Fibroblast of lung (primary cell): Measurements from ENCODE around the gene ISY1. TPM values are rescaled to one million over a fixed set of nuclear protein-coding genes. Genes with fewer than 3 reads are reported as not detected.

Source experiments
- DNase-seq, 2 donors: peaks; one replicate each; pipeline versions ENCODE4 v3.0.0 to v3.0.0-alpha.2; 2010; ENCODE audit warnings: low read depth in 2 of 2
- H2AFZ ChIP-seq: 2 replicates; pipeline ENCODE4 v1.5.1; 2012; ENCODE audit warnings: low read length, control low read depth, inconsistent platforms
- H3K27ac ChIP-seq: 2 replicates; pipeline ENCODE4 v1.5.1; 2011; ENCODE audit warnings: low read length, control low read depth; ENCODE audit not compliant: insufficient read depth
- H3K27me3 ChIP-seq: 2 replicates; pipeline ENCODE4 v1.5.1; 2011; ENCODE audit warnings: mild to moderate bottlenecking, low read length; ENCODE audit not compliant: control insufficient read depth, insufficient read depth
- H3K36me3 ChIP-seq: 2 replicates; pipeline ENCODE4 v1.5.1; 2011; ENCODE audit warnings: low read length; ENCODE audit not compliant: control insufficient read depth, insufficient read depth
- H3K4me1 ChIP-seq: 2 replicates; pipeline ENCODE4 v1.5.1; 2011; ENCODE audit warnings: low read length; ENCODE audit not compliant: control insufficient read depth, insufficient read depth; ENCODE audit errors: extremely low read depth
- H3K4me2 ChIP-seq: 2 replicates; pipeline ENCODE4 v1.5.1; 2011; ENCODE audit warnings: low read length, control low read depth; ENCODE audit not compliant: insufficient read depth; ENCODE audit errors: extremely low read depth
- H3K4me3 ChIP-seq, 4 experiments: fragments of 200-600 bp in 1 of 4; sonication (generic) in 1 of 4; replicated peaks in 1 of 4; 2 replicates each; pipeline ENCODE4 v1.5.1; 2011 to 2016; ENCODE audit warnings: low read length in 4 of 4, low read depth in 3 of 4, mild to moderate bottlenecking in 3 of 4, control low read depth in 2 of 4, inconsistent platforms in 1 of 4, mixed read lengths in 1 of 4; ENCODE audit not compliant: insufficient read depth in 1 of 4; ENCODE audit errors: control extremely low read depth in 1 of 4
- H3K79me2 ChIP-seq: 2 replicates; pipeline ENCODE4 v1.5.1; 2012; ENCODE audit warnings: mild to moderate bottlenecking, low read length, inconsistent platforms; ENCODE audit not compliant: control insufficient read depth, insufficient read depth
- H3K9ac ChIP-seq: 2 replicates; pipeline ENCODE4 v1.5.1; 2011; ENCODE audit warnings: mild to moderate bottlenecking, low read length, control low read depth; ENCODE audit not compliant: insufficient read depth
- H3K9me3 ChIP-seq: 2 replicates; pipeline ENCODE4 v1.5.1; 2012; ENCODE audit warnings: low read depth, low read length; ENCODE audit not compliant: control insufficient read depth, insufficient read depth
- H4K20me1 ChIP-seq: 2 replicates; pipeline ENCODE4 v1.5.1; 2011; ENCODE audit warnings: low read length; ENCODE audit not compliant: control insufficient read depth, insufficient read depth; ENCODE audit errors: extremely low read depth
- EZH2 ChIP-seq: IDR thresholded peaks from 2 replicates; pipeline ENCODE4 v1.5.1; 2012; ENCODE audit warnings: low read length, control low read depth, mild to moderate bottlenecking; ENCODE audit errors: missing control alignments
- polyA plus RNA-seq, 2 donors: library from polyadenylated mRNA; depleted of rRNA in 1 of 2; stranded (reverse) in 1 of 2; unstranded in 1 of 2; fragments of >200 nt; gene quantifications; 2 replicates each; pipeline ENCODE4 v1.2.1, GENCODE V29; 2011 to 2012; ENCODE audit warnings: missing spikeins in 1 of 2
- total RNA-seq: library from RNA; depleted of rRNA; stranded (reverse); fragments of >200 nt; gene quantifications from 2 replicates; pipeline ENCODE4 v1.2.1, GENCODE V29; 2014
- TF ChIP-seq, protein P1 (sequence below), 2 donors: IDR thresholded peaks in 1 of 2; conservative IDR thresholded peaks in 1 of 2; 1 replicate in 1 of 2; 2 replicates in 1 of 2; pipeline ENCODE4 v1.5.1; 2011 to 2012; ENCODE audit warnings: low read length in 2 of 2, control low read depth in 1 of 2, inconsistent platforms in 1 of 2, low read depth in 1 of 2, mild to moderate bottlenecking in 1 of 2

Gene ISY1
- total and polyA plus RNA-seq, 2 donors (not counting 1 experiment from before 2014, with no cell fraction given): 34.8 to 39.6 TPM

DNA sequence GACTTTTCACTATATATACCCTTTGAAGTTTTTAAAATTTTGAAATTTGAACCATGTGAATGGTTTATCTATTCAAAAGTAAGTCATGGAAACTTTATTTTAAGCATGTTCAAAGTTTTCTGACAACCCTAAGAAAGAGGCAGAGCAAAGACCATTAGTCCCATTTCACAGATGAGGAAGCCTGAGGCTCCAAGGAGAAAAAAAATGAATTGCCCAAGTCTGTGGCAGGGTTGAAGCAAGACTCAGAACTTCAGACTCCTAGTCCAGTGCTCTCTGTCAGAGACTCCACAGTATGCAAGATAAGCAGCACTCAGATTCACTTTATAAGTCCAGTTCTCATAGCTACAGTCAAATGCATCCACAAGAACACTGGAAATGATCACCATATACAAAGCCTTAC lies 43.7 kb downstream of the ISY1 start:
- Histone ChIP-seq H3K9ac (no peak overlapping the region), H3K4me3 (no peak overlapping the region), H3K4me2 (no peak overlapping the region), H2AFZ (no peak overlapping the region), H3K9me3 (no peaks in the 10 kb centered on the region), H4K20me1 (peaks cover 1% of the 10 kb centered on the region), H3K36me3 (no peaks in the 10 kb centered on the region), H3K4me1 (peaks cover 6% of the 10 kb centered on the region), H3K27ac (no peak overlapping the region), H3K27me3 (no peaks in the 10 kb centered on the region), H3K79me2 (peaks cover 31% of the 10 kb centered on the region)
- DNase-seq: no peak
- TF ChIP-seq, protein P1, sequence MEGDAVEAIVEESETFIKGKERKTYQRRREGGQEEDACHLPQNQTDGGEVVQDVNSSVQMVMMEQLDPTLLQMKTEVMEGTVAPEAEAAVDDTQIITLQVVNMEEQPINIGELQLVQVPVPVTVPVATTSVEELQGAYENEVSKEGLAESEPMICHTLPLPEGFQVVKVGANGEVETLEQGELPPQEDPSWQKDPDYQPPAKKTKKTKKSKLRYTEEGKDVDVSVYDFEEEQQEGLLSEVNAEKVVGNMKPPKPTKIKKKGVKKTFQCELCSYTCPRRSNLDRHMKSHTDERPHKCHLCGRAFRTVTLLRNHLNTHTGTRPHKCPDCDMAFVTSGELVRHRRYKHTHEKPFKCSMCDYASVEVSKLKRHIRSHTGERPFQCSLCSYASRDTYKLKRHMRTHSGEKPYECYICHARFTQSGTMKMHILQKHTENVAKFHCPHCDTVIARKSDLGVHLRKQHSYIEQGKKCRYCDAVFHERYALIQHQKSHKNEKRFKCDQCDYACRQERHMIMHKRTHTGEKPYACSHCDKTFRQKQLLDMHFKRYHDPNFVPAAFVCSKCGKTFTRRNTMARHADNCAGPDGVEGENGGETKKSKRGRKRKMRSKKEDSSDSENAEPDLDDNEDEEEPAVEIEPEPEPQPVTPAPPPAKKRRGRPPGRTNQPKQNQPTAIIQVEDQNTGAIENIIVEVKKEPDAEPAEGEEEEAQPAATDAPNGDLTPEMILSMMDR (conservative IDR thresholded peaks at IDR 0.05 in 1 of 2, IDR thresholded peaks at IDR 0.05 in 1 of 2; ENCODE audit: low read depth in 1 of 2, low read length in 2 of 2): no peak
- no peak for TF ChIP-seq EZH2

DNA sequence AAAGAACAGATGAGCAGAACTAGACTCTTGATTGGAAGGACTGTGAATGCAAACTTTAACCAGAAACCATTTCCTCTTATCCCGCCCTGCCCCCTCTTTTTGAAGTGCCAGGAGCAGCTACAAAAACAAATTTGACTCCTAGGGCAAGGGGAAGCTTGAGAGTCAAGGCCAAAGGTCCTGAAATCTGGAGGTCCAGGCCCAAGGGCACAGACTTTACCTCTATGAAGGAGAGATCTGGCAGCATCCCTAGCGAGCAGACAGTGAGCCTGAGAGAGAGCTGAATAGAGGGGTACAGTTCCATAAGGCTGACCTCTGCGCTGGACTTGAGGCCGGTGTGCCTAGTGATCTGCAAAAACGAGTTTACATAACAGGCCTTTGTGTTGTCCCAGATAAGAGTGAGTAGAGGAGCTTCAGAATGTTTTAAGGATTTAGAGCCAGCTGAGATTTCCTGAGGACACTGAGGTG lies 44.3 kb downstream of the ISY1 start:
- peaks cover 1% of the 10 kb centered on the region for H4K20me1 ChIP-seq

DNA sequence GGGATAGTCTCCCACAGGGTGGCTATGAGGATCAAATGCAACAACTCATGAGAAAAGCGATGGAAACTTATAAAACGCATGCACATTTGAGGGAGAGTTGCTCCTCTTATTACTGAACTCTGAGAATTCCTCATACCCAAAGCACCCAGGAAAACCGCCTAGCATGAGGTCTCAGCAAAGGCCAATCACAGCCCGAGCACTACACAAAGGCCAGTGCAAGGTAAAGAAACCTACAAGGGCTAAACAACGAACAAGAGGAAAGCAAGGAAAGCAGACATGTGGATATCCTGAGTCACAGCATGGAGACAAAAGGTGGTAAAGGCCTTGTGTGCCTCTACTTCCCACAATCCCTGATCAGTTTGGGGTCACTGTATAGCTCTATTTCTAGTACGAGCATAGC lies 46.4 kb downstream of the ISY1 start:
- Histone ChIP-seq H3K36me3 (peaks cover 1% of the 10 kb centered on the region), H2AFZ (no peak overlapping the region), H3K4me3 (no peak overlapping the region), H3K4me1 (peaks cover 4% of the 10 kb centered on the region), H3K79me2 (peaks cover 23% of the 10 kb centered on the region), H4K20me1 (peaks cover 1% of the 10 kb centered on the region), H3K4me2 (no peak overlapping the region), H3K27me3 (no peaks in the 10 kb centered on the region), H3K27ac (no peak overlapping the region), H3K9ac (no peak overlapping the region), H3K9me3 (no peaks in the 10 kb centered on the region)
- no peak for TF ChIP-seq EZH2
- TF ChIP-seq, protein P1 (conservative IDR thresholded peaks at IDR 0.05 in 1 of 2, IDR thresholded peaks at IDR 0.05 in 1 of 2; ENCODE audit: low read depth in 1 of 2, low read length in 2 of 2): no peak
- DNase-seq: no peak

More for the DNA sequence above, 44.3 kb downstream of the ISY1 start:
- H3K36me3 ChIP-seq: no peaks in the 10 kb centered on the region
- peak overlapping the region; percentile 2 for H3K4me2 ChIP-seq
- H3K79me2 ChIP-seq: peaks cover 31% of the 10 kb centered on the region
- H3K4me3 ChIP-seq: no peak overlapping the region
- H3K27ac ChIP-seq: no peak overlapping the region
- no peak overlapping the region for H3K9ac ChIP-seq
- TF ChIP-seq, protein P1 (conservative IDR thresholded peaks at IDR 0.05 in 1 of 2, IDR thresholded peaks at IDR 0.05 in 1 of 2; ENCODE audit: low read depth in 1 of 2, low read length in 2 of 2): no peak
- no peak for TF ChIP-seq EZH2
- H3K9me3 ChIP-seq: no peaks in the 10 kb centered on the region
- no peak overlapping the region for H2AFZ ChIP-seq
- H3K27me3 ChIP-seq: no peaks in the 10 kb centered on the region
- H3K4me1 ChIP-seq: peaks cover 6% of the 10 kb centered on the region
- DNase-seq: no peak
